ENCODE data around the gene MACROD2. TPM values are rescaled to one million over a fixed set of nuclear protein-coding genes. Genes with fewer than 3 reads are reported as not detected.

The MACROD2 gene
- total and polyA plus RNA-seq, 4 donors: 0.66 to 10.5 (median 3.3) TPM

GRCh38 chr20:15843777-15844176, 1848.5 kb downstream of the MACROD2 start (continued):
- no peak for TF ChIP-seq CTCF (IDR thresholded peaks at IDR 0.05; ENCODE audit: low read depth, low read length, missing input control)

GRCh38 chr20:15847196-15847784, 1852.0 kb downstream of the MACROD2 start:
- Histone ChIP-seq H3K4me3 (ENCODE audit: low read depth in 1 of 3, low read length in 3 of 3) (no peak overlapping the region), H3K27ac (ENCODE audit: low read depth in 1 of 2, low read length in 2 of 2) (no peak overlapping the region), H3K36me3 (ENCODE audit: control insufficient read depth in 4 of 4, insufficient read depth in 3 of 4, low read depth in 1 of 4, low read length in 3 of 4) (no peaks in the 10 kb centered on the region), H3K9ac (ENCODE audit: low read depth in 1 of 2, low read length in 2 of 2) (no peak overlapping the region), H3K9me3 (ENCODE audit: control insufficient read depth in 4 of 4, low read length in 3 of 4) (no peaks in the 10 kb centered on the region), H3K4me1 (ENCODE audit: control insufficient read depth in 4 of 4, insufficient read depth in 4 of 4, low read length in 3 of 4) (no peaks in the 10 kb centered on the region), H3K27me3 (ENCODE audit: control insufficient read depth in 4 of 4, insufficient read depth in 4 of 4, low read length in 3 of 4) (no peaks in the 10 kb centered on the region)
- TF ChIP-seq JUND (IDR thresholded peaks at IDR 0.05) (no peak), ATF3 (IDR thresholded peaks at IDR 0.05) (no peak), HNF4G (IDR thresholded peaks at IDR 0.05) (no peak), RAD21 (IDR thresholded peaks at IDR 0.05) (no peak), MAX (IDR thresholded peaks at IDR 0.05) (no peak), HNF4A (conservative IDR thresholded peaks at IDR 0.05) (no peak), ZBTB33 (IDR thresholded peaks at IDR 0.05) (no peak), FOXA1 (IDR thresholded peaks at IDR 0.05) (no peak), REST (IDR thresholded peaks at IDR 0.05) (no peak), RXRA (IDR thresholded peaks at IDR 0.05) (no peak), NR2F2 (IDR thresholded peaks at IDR 0.05) (no peak), SP1 (IDR thresholded peaks at IDR 0.05) (no peak), FOXA2 (IDR thresholded peaks at IDR 0.05) (no peak), GABPA (IDR thresholded peaks at IDR 0.05 in 1 of 2, conservative IDR thresholded peaks at IDR 0.05 in 1 of 2) (no peak), EGR1 (IDR thresholded peaks at IDR 0.05; ENCODE audit: low read depth in 2 of 2) (no peak), YY1 (IDR thresholded peaks at IDR 0.05) (no peak), CTCF (IDR thresholded peaks at IDR 0.05; ENCODE audit: low read depth, low read length, missing input control) (no peak)
- no peak for DNase-seq (ENCODE audit: low spot score)
- 83% methylated on average over 8 of the region's 8 CpGs for WGBS

Data from liver (tissue), 9 donors.